DND-41 (cell line): ENCODE measurements around the gene TTLL4.

ENCODE experiments used
- EZH2 ChIP-seq: IDR thresholded peaks from 3 replicates; pipeline ENCODE4 v1.6.1; 2012; ENCODE audit warnings: borderline replicate concordance, low read depth, mild to moderate bottlenecking, moderate library complexity, low read length, inconsistent platforms; ENCODE audit not compliant: severe bottlenecking
- TF ChIP-seq, protein P1 (sequence below): IDR thresholded peaks from 2 replicates; pipeline ENCODE4 v1.5.1; 2012; ENCODE audit warnings: borderline replicate concordance, low read length, moderate library complexity, mild to moderate bottlenecking; ENCODE audit not compliant: poor library complexity, severe bottlenecking; ENCODE audit errors: extremely low read depth

GRCh38 chr2:218664653-218665052 is 46.0 kb upstream of the TTLL4 start:
- TF ChIP-seq, protein P1, sequence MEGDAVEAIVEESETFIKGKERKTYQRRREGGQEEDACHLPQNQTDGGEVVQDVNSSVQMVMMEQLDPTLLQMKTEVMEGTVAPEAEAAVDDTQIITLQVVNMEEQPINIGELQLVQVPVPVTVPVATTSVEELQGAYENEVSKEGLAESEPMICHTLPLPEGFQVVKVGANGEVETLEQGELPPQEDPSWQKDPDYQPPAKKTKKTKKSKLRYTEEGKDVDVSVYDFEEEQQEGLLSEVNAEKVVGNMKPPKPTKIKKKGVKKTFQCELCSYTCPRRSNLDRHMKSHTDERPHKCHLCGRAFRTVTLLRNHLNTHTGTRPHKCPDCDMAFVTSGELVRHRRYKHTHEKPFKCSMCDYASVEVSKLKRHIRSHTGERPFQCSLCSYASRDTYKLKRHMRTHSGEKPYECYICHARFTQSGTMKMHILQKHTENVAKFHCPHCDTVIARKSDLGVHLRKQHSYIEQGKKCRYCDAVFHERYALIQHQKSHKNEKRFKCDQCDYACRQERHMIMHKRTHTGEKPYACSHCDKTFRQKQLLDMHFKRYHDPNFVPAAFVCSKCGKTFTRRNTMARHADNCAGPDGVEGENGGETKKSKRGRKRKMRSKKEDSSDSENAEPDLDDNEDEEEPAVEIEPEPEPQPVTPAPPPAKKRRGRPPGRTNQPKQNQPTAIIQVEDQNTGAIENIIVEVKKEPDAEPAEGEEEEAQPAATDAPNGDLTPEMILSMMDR: no peak
- no peak for TF ChIP-seq EZH2
